Stomach smooth muscle (tissue), 2 donors: ENCODE results near the gene LRRC25.

Experiments used
- H3K27ac ChIP-seq: one replicate; pipeline ENCODE4 v1.7.0; 2013; ENCODE audit warnings: mild to moderate bottlenecking, low read length, inconsistent platforms
- H3K27me3 ChIP-seq, 2 donors: one replicate each; pipeline ENCODE4 v1.7.0; 2013; ENCODE audit warnings: low read length in 2 of 2; ENCODE audit not compliant: insufficient read depth in 2 of 2, control insufficient read depth in 1 of 2
- H3K36me3 ChIP-seq, 2 donors: one replicate each; pipeline ENCODE4 v1.7.0; 2013; ENCODE audit warnings: low read length in 2 of 2; ENCODE audit not compliant: control insufficient read depth in 2 of 2, insufficient read depth in 2 of 2
- H3K4me1 ChIP-seq: one replicate; pipeline ENCODE4 v1.7.0; 2013; ENCODE audit warnings: low read length; ENCODE audit not compliant: control insufficient read depth, insufficient read depth
- H3K4me3 ChIP-seq, 2 donors: one replicate each; pipeline ENCODE4 v1.7.0; 2013; ENCODE audit warnings: low read length in 2 of 2
- H3K9ac ChIP-seq, 2 donors: one replicate each; pipeline ENCODE4 v1.7.0; 2013; ENCODE audit warnings: low read length in 2 of 2, mild to moderate bottlenecking in 1 of 2
- H3K9me3 ChIP-seq, 2 donors: one replicate each; pipeline ENCODE4 v1.7.0; 2013; ENCODE audit warnings: low read length in 2 of 2; ENCODE audit not compliant: control insufficient read depth in 2 of 2
- donor health status: healthy.
- donor health status: Pancreatic carcinoma.

Gene LRRC25

DNA sequence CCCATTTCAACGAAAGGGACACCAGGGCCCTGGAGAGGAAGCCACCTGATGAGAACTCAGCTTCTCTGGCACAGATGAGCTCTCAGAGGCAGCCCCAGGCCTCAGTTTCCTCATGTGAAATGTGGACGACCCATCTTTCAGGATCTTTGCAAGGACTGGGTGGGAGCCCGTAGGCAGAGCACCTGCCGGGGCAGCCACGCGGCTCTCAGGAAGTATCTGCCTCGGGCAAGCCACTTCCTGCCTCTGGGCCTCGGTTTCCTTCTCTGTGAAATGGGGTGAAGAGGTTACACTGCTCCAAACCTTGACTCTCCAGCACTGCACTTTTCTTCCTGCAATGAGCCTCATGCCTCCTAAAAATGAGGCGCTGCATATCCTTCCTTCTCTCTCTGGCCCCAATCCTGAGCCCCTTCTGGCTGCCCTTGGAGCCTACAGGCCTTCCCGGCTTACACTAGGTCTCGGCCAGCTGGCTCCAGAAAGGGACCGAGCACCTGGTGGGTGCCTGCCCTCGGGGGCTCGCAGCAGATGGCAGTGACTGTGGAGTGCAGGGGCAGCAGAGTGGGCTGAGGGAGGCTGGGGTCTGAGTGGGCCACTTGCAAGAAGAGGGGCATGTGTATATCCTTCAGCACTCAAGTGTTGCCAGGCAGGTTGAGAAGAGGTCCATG, 25.2 kb upstream of the LRRC25 start:
- H3K27me3 ChIP-seq = peaks cover 7 to 10% of the 10 kb centered on the region in 2 donors
- no peak overlapping the region for H3K4me3 ChIP-seq
- H3K27ac ChIP-seq = peak overlapping the region; percentile 6
- peaks cover 62% of the 10 kb centered on the region for H3K4me1 ChIP-seq
- no peaks in the 10 kb centered on the region for H3K9me3 ChIP-seq
- H3K9ac ChIP-seq = no peak overlapping the region
- H3K36me3 ChIP-seq = no peaks in the 10 kb centered on the region

DNA sequence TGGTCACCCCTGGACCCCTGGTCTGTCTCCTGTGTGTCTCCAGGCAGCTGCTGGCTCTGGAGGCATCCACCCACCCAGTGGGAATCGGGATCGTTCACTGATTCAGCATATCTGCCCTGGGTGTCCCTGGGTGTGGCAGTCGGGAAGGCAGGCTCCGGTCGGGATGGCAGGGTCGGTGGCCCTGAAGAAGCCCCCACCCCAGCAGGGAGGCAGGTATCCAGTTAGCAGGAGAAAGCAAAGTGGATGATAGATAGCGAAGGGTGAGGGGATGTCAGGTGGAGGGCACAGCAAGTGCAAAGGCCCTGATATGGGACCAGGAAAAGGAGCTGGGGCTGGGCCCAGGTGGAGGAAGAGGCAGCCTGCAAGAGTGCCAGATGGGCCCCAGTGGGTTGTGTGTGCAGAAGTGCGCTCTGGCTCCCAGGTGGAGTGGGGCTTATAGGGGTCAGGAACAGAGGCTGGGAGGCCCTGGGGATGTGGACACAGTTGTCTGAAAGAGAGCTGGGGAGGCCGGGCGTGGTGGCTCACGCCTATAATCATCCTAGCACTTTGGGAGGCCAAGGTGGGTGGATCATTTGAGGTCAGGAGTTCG, 24.0 kb upstream of the LRRC25 start:
- Histone ChIP-seq H3K9me3 (no peaks in the 10 kb centered on the region), H3K36me3 (no peaks in the 10 kb centered on the region), H3K9ac (peak overlapping the region in 1 of 2 donors; percentile 9), H3K27ac (no peak overlapping the region), H3K27me3 (peaks cover 12 to 22% of the 10 kb centered on the region in 2 donors), H3K4me1 (peaks cover 63% of the 10 kb centered on the region), H3K4me3 (no peak overlapping the region)

DNA sequence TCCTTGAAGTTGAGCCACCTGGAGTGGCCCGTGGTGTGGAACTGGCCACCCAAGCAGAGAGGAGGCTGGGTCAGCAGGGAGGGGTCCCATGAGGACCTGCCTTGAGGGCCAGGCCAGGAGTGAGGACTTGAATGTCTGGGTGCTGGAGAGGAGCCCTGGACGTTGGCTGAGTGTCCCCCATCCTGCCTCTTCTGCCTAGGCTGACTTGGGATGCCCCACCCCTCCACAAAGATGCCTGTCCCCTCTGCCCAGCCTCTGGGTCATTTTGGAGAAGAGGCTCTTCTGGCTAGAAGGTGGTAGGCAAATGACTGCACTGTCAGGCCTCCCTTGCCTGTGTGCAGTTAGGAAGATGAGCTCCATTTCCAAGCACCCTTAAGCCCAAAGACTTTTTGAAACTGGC, 23.5 kb upstream of the LRRC25 start:
- Histone ChIP-seq H3K27me3 (peaks cover 14 to 24% of the 10 kb centered on the region in 2 donors), H3K4me3 (peak overlapping the region in 1 of 2 donors; percentile 76), H3K36me3 (no peaks in the 10 kb centered on the region), H3K27ac (no peak overlapping the region), H3K4me1 (peaks cover 63% of the 10 kb centered on the region), H3K9me3 (no peaks in the 10 kb centered on the region), H3K9ac (peak overlapping the region; percentile 5 to 9)

DNA sequence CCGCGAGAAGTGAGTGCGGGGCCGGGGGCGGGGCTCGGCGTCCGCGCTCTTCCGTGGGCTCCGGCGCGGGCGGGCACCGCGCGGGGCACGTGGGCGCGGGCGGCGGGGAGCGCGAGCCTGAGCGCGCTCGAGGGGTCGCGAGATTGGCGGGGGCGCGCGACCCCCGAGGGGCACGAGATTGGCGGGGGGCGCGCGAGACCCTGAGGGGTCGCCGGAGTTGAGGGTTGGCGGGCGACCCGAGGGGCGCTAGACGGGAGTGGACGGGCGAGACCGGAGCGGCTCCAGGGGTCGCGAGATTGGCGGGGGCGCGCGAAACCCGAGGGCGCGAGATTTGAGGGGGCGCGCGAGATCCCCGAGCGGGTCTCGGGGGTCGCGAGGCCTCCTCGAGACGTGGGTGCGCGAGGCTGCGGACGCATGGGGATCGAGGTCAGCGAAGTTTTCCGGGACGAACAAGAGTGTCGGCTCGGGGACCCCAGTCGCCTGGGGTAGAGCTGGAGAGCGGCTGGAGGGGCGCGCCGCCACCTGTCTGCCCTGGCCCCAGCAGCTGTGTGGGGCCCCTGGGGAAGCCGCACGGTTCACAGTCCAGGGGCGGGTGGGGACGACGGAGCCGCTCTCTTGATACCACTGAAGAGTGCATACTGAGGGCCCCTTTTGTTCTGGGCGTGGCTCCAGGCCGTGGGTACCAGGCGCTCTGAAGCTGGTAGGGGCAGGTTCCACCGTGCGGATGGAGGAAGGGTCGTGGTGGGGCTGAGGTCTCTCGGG, 22.5 kb upstream of the LRRC25 start:
- Histone ChIP-seq H3K27ac (peak overlapping the region; percentile 18), H3K9me3 (no peaks in the 10 kb centered on the region), H3K27me3 (peaks cover 14 to 28% of the 10 kb centered on the region in 2 donors), H3K4me3 (peak overlapping the region; percentile 60 to 76), H3K4me1 (peaks cover 63% of the 10 kb centered on the region), H3K9ac (peak overlapping the region in 1 of 2 donors; percentile 63), H3K36me3 (no peaks in the 10 kb centered on the region)

DNA sequence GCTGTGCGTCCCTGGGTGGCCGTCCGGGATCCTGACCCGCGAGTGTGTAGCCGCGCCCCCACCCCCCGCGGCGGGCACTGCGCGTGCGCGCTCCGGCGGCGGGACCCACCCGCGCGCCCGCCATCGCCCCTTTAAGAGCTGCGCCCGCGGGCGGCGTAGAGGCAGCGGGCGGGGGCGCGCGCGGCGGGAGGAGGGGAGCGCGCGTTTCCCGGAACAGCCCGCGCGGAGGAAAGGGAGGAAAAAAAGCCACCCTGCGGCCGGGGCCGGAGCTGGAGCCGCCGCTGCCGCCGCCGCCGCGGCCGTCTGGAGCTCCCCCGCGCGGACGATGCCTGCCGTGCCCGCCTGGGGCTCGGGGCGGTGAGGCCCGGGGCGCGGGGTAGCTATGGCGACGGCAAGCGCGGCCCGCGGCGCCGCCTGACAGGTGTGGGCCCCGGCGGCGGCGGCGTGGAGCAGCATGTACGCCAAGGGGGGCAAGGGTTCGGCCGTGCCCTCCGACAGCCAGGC, 21.8 kb upstream of the LRRC25 start, which contains the start of gene SSBP4:
Gene SSBP4 (plus strand): TSS at position 204 of the 504 bp plus-strand sequence. CDS start 251 bp downstream, at position 455.
- H3K9me3 ChIP-seq = no peaks in the 10 kb centered on the region
- peaks cover 69% of the 10 kb centered on the region for H3K4me1 ChIP-seq
- H3K9ac ChIP-seq = peak within 1 kb of the TSS in 1 of 2 donors; percentile 63
- peak within 1 kb of the TSS; percentile 62 to 76 for H3K4me3 ChIP-seq
- H3K27ac ChIP-seq = peak within 1 kb of the TSS; percentile 84
- peaks cover 14 to 33% of the 10 kb centered on the region in 2 donors for H3K27me3 ChIP-seq
- no peaks in the 10 kb centered on the region for H3K36me3 ChIP-seq

DNA sequence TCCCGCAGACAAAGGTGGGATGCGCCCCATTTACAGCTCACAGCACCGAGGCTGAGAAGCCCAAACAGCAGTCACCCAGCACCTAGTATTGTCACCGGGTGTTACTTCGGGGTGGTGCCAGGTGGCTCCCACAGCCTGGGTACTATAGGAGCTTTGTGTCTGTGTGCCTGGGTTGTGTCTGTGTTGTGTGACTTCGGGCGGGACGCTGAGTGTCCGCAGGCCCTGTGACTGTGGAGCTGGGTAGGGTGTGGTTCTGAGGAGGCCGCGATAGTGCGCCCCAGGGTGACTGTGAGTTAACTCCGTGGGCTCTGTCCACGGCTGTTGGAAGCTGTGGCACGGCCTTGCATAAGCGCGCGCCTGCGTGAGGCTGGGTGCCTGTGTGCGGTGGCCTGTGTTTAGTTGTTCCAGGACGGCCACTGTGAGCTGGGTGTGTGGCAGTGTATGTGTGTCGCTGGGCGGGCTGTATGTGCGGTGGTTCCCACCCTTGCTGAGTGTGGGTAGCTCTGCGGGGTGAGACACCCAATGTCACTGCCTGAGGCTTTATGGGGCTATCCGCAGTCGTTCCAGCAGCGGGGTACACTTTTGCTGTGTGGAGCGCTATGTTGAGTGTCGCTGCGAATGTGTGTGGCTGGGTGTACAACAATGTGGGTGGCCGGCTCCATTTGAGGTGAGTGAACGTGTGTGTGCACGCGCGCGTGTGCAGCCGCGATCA, 21.2 kb upstream of the LRRC25 start:
- Histone ChIP-seq H3K9ac (peak overlapping the region in 1 of 2 donors; percentile 6), H3K27me3 (peaks cover 14 to 33% of the 10 kb centered on the region in 2 donors), H3K36me3 (no peaks in the 10 kb centered on the region), H3K4me1 (peaks cover 68% of the 10 kb centered on the region), H3K9me3 (no peaks in the 10 kb centered on the region), H3K4me3 (peak overlapping the region; percentile 62 to 76), H3K27ac (peak overlapping the region; percentile 84)

DNA sequence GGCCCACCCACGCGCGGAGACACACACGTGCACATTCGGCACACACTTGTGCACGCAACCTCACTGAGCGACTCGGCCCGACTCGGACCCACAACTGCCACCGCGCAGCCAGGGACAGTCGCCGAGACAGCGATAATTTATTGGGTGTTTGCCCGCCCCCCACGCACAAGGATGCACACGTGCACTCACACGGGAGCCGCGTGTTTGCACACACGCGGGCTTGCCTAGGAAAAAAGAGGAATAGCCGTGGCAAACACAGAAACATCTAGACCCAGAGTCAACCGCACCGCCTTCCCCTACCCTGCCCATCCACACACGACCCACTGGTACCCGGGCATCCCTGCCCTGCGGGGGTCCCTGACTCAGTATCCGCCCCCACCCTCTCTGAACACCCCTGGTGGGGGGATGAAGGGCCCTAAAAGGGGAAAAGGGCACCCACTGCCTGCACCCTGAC, 20.6 kb upstream of the LRRC25 start:
- H3K4me1 ChIP-seq = peaks cover 63% of the 10 kb centered on the region
- H3K36me3 ChIP-seq = no peaks in the 10 kb centered on the region
- H3K27me3 ChIP-seq = peaks cover 14 to 33% of the 10 kb centered on the region in 2 donors
- H3K9ac ChIP-seq = no peak overlapping the region
- H3K27ac ChIP-seq = peak overlapping the region; percentile 84
- no peaks in the 10 kb centered on the region for H3K9me3 ChIP-seq
- H3K4me3 ChIP-seq = peak overlapping the region in 1 of 2 donors; percentile 76

DNA sequence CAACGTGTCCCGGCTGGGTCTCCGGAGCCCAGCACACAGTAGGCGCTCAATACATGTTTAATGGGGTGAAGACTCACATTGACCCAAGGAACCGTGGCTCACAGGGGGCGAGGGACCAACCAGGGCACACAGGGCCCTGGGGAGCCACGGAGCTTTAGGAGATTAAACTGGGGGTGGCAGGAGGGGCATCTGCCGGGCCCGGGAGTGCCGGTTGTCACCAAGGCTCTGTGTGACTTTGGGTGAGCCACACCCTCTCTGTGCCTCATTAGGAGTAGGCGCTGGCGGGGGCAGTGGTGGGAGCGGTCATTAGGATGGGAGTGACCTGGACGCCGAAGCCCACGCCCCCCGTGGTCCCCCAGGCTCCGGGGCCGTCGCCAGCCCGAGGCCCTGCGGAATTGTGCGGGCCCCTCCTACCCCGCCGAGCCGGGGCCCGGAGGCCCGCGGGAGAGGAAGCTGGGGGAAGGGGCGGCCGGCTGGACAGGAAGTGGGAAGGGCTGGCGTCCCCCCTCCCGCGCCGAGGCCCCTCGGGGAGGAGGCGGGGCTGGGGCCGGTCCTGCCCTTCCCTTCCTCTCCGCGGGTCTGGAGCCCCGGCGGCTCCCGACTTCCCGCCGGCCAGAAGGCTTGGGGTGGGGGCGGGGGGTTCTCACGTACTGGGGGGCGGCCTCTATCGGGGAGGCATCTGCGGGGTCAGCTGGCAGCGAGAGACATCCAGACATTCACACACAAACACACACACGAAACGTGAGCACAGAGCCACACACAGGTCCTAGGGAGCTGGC, 20.0 kb upstream of the LRRC25 start:
- H3K9ac ChIP-seq = peak overlapping the region; percentile 31 to 60
- H3K9me3 ChIP-seq = no peaks in the 10 kb centered on the region
- no peaks in the 10 kb centered on the region for H3K36me3 ChIP-seq
- H3K4me3 ChIP-seq = peak overlapping the region; percentile 55 to 76
- H3K4me1 ChIP-seq = peaks cover 63% of the 10 kb centered on the region
- peaks cover 16 to 33% of the 10 kb centered on the region in 2 donors for H3K27me3 ChIP-seq
- H3K27ac ChIP-seq = peak overlapping the region; percentile 84

DNA sequence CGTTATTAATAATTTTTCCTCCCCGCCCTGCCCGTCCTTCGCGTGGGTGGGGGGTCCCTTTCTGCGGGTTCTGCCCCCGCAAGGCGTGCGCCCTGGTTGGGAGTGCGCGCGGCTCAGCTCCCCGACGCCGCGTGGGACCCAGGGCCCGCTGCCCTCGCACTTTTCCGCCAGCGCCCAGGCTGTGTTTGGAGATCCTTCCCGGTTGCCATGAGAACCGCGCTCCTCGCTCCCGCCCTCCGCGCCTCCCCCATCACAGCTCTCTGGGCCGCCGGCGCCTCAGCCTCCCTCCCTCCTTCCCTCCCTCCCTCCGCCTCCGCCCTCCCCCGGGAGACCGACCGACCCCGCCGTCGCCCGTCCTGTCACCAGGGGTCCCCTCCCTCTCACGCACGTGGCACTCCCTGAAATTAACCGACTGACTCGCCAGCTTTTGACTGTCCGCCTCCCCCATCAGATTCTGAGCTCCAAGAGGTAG, 19.4 kb upstream of the LRRC25 start:
- H3K9me3 ChIP-seq = no peaks in the 10 kb centered on the region
- H3K27ac ChIP-seq = peak overlapping the region; percentile 84
- peak overlapping the region; percentile 55 to 64 for H3K4me3 ChIP-seq
- H3K36me3 ChIP-seq = no peaks in the 10 kb centered on the region
- peaks cover 16 to 33% of the 10 kb centered on the region in 2 donors for H3K27me3 ChIP-seq
- peaks cover 63% of the 10 kb centered on the region for H3K4me1 ChIP-seq
- peak overlapping the region; percentile 60 for H3K9ac ChIP-seq
